GM23248 (cell line): ENCODE results near the gene TBC1D1.

Experiments
- EZH2 ChIP-seq: fragments of 200-600 bp; sonication (generic); IDR thresholded peaks from 2 replicates; pipeline ENCODE4 v1.6.1; 2018; ENCODE audit warnings: antibody characterized with exemption, mild to moderate bottlenecking; ENCODE audit not compliant: insufficient read depth, poor library complexity, severe bottlenecking
- EZH2phosphoT487 ChIP-seq: fragments of 200-600 bp; sonication (generic); IDR thresholded peaks from 2 replicates; pipeline ENCODE4 v1.6.1; 2018; ENCODE audit warnings: antibody characterized with exemption, moderate library complexity, mild to moderate bottlenecking, low read depth; ENCODE audit not compliant: insufficient read depth

DNA sequence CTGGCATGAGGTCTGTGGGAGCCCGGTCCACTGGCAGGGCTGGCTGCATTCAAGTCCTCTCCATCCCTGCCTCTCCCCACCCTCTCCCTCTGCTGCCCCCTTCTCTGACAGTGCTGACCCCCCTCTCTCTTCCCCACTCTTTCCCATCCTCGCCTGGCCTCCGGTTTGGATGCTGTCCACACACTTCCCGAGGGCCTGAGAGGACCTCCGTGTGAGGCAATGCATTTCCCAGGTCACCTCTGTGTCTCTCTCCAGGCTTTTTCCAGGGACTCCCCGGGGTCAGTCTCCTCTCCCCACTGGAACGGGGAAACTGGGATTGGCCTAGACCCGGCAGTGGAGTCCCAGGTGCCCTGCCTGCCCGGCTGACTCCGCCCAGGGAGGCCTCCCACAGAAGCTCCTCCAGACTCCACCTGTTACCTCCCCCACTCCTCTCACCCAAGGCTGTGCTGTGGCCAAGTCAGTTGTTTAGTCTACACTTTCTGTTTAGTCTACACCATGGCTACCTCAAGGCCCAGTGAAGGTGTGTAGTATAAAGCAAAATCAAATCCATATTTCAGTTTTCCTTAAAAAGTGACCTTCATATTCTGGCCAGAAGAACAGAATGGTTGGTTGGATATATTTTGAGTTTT lies 216.1 kb downstream of the TBC1D1 start:
- TF ChIP-seq EZH2 = no peak
- no peak for TF ChIP-seq EZH2phosphoT487
